ENCODE data around the gene GTF2A1. TPM values are rescaled to one million over a fixed set of nuclear protein-coding genes. Genes with fewer than 3 reads are reported as not detected.

The GTF2A1 gene
- total RNA-seq, 1 donor from 2014 or later = 29.0 TPM

DNA sequence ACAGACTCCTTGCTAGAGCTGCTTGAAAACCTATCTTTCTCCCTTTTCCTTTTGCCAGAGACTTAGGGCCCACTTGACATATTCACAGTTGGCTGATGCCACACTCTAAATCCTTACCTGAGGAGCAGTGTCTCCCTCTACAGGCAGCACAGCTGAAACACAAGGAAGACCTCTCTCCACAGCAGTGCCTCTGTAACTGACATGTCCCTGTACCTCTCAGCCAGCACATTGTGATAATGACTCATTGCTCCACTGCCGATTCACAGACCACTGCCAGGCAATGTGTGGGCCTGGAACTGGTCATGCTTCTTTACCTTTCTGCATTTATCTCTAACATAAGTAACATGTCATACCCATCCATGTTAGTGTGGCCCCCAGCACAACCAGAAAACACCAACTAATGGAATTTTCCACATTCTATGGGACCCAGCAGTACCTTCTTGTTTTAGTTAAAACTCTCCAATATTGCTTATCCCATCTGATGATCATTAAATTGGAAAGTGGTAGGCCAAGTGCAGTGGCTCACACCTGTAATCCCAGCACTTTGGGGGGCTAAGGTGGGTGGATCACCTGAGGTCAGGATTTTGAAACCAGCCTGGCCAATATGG is 56.5 kb downstream of the GTF2A1 start:
- DNase-seq (ENCODE audit: low spot score in 2 of 2, unreplicated experiment in 2 of 2) = peak in 1 of 2 experiments; percentile 38
- H3K27ac Mint-ChIP-seq = no peak overlapping the region
- H3K27me3 Mint-ChIP-seq (ENCODE audit: low read depth) = no peaks in the 10 kb centered on the region
- H3K4me3 Mint-ChIP-seq = no peak overlapping the region
- no peaks in the 10 kb centered on the region for H3K9me3 Mint-ChIP-seq
- no peaks in the 10 kb centered on the region for H3K36me3 Mint-ChIP-seq
- TF ChIP-seq, protein P1, sequence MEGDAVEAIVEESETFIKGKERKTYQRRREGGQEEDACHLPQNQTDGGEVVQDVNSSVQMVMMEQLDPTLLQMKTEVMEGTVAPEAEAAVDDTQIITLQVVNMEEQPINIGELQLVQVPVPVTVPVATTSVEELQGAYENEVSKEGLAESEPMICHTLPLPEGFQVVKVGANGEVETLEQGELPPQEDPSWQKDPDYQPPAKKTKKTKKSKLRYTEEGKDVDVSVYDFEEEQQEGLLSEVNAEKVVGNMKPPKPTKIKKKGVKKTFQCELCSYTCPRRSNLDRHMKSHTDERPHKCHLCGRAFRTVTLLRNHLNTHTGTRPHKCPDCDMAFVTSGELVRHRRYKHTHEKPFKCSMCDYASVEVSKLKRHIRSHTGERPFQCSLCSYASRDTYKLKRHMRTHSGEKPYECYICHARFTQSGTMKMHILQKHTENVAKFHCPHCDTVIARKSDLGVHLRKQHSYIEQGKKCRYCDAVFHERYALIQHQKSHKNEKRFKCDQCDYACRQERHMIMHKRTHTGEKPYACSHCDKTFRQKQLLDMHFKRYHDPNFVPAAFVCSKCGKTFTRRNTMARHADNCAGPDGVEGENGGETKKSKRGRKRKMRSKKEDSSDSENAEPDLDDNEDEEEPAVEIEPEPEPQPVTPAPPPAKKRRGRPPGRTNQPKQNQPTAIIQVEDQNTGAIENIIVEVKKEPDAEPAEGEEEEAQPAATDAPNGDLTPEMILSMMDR (IDR thresholded peaks at IDR 0.05; ENCODE audit: unreplicated experiment) = no peak
- H3K4me1 Mint-ChIP-seq = peaks cover 1% of the 10 kb centered on the region

DNA sequence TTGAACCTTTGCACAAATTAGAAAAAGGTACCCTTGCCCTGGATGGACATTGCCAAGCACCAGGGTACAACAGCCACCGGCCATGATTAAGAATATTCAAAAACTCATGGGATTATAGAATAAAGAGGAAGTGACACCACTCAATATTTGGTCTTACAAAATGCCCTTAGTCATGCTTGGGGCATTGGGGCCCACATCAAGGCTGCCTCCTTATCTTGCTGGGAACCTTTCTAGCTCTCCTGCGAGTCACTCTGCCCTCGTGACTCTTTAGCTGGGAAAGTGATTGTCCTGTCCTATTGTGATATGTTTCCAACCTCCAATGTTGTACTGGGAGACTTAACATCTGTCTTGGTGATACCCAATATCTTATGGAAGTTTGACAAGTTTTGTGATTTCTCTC is 57.8 kb downstream of the GTF2A1 start:
- TF ChIP-seq, protein P1 (IDR thresholded peaks at IDR 0.05; ENCODE audit: unreplicated experiment) = no peak
- H3K27ac Mint-ChIP-seq = no peak overlapping the region
- H3K4me1 Mint-ChIP-seq = no peaks in the 10 kb centered on the region
- H3K36me3 Mint-ChIP-seq = no peaks in the 10 kb centered on the region
- no peaks in the 10 kb centered on the region for H3K9me3 Mint-ChIP-seq
- DNase-seq (ENCODE audit: low spot score in 2 of 2, unreplicated experiment in 2 of 2) = no peak
- H3K4me3 Mint-ChIP-seq = no peak overlapping the region
- H3K27me3 Mint-ChIP-seq (ENCODE audit: low read depth) = no peaks in the 10 kb centered on the region

DNA sequence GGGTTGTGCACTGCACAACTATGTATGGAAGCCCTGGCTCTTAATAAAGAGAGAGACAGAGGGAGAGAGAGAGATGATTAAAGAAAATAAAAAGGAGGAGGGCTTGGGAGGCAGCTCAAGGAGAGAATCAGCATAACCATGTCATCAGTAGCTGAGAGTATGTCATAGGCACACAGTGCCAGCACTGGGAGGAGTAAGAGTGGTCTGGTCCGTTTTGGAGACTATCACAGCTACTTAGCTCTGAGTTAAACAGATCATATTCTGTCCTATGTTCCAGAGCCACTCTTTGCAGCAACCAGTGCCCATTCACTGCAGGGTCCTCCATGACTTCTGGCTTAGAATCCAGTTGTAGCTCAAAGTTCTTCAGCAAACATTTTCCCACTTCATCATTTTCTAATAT is 59.0 kb downstream of the GTF2A1 start:
- no peak overlapping the region for H3K4me3 Mint-ChIP-seq
- no peak for DNase-seq (ENCODE audit: low spot score in 2 of 2, unreplicated experiment in 2 of 2)
- TF ChIP-seq, protein P1 (IDR thresholded peaks at IDR 0.05; ENCODE audit: unreplicated experiment) = no peak

DNA sequence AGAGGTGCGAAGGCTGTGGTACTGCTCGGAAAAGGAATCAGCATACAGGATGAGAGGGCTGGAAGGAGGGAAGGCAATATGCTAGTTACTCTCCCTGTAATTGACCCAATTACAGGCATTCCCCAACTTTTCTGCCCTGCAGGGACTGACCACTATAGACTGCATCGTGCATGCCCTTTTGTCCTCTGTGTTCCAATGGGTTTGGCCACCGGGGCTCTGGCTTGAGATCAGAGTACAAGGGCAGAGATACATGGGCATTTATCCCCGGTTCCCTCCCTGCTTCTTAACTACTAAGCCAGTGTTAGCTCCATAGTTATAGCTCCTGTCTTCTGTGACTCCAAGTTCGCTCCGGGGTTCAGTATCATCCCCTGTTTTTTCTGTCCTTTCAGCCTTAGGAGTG is 59.7 kb downstream of the GTF2A1 start:
- Mint-ChIP-seq H3K4me3 (no peak overlapping the region), H3K27me3 (ENCODE audit: low read depth) (no peaks in the 10 kb centered on the region), H3K36me3 (no peaks in the 10 kb centered on the region), H3K9me3 (no peaks in the 10 kb centered on the region), H3K27ac (no peak overlapping the region), H3K4me1 (no peaks in the 10 kb centered on the region)
- TF ChIP-seq, protein P1 (IDR thresholded peaks at IDR 0.05; ENCODE audit: unreplicated experiment) = no peak
- DNase-seq (ENCODE audit: low spot score in 2 of 2, unreplicated experiment in 2 of 2) = no peak

More for the DNA sequence above, 59.0 kb downstream of the GTF2A1 start:
- Mint-ChIP-seq H3K27me3 (ENCODE audit: low read depth) (no peaks in the 10 kb centered on the region), H3K9me3 (no peaks in the 10 kb centered on the region), H3K4me1 (no peaks in the 10 kb centered on the region), H3K36me3 (no peaks in the 10 kb centered on the region), H3K27ac (no peak overlapping the region)

DNA sequence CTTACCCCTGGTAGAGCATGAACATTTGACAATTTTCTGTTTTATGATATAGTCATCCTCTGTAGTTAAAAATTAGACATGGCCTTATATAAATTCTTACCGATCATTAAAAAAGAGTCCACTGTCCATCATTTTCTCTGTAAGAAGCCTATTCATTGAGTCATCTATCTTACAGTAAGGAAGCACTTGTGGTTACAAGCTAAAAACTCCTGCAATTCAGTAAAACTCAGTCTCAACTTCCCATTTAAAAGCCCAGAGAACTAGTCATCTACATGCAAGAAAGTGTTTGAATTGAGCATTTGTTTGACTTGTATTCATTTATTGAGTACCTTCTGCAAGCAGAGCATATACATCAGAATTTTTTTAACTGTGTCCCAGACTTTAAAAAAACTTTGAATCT is 63.3 kb downstream of the GTF2A1 start:
- no peaks in the 10 kb centered on the region for H3K4me1 Mint-ChIP-seq
- H3K9me3 Mint-ChIP-seq = no peaks in the 10 kb centered on the region
- H3K4me3 Mint-ChIP-seq = no peak overlapping the region
- H3K36me3 Mint-ChIP-seq = no peaks in the 10 kb centered on the region
- TF ChIP-seq, protein P1 (IDR thresholded peaks at IDR 0.05; ENCODE audit: unreplicated experiment) = no peak
- no peak overlapping the region for H3K27ac Mint-ChIP-seq
- DNase-seq (ENCODE audit: low spot score in 2 of 2, unreplicated experiment in 2 of 2) = no peak
- H3K27me3 Mint-ChIP-seq (ENCODE audit: low read depth) = no peaks in the 10 kb centered on the region

DNA sequence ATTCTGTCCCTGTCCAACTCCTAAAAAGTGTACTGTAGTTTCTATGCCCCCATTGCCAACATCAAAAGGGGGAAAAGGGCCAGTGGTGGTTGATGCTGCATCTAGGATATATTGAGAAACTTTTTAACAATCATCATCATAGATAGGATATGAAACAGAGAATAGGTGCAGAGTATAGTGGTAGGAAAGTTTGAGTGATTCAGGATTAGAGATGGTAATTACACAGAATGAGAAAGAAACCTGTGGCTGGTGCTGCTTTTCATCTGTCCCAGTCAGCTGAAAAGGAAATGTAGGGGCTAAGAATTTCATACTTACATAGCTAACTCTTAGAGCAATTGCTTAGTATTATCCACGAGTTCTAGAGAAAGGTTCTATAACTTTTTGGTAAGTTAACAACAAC is 67.6 kb downstream of the GTF2A1 start:
- Mint-ChIP-seq H3K4me1 (no peaks in the 10 kb centered on the region), H3K9me3 (no peaks in the 10 kb centered on the region), H3K27me3 (ENCODE audit: low read depth) (no peaks in the 10 kb centered on the region), H3K27ac (no peak overlapping the region), H3K36me3 (no peaks in the 10 kb centered on the region), H3K4me3 (no peak overlapping the region)
- TF ChIP-seq, protein P1 (IDR thresholded peaks at IDR 0.05; ENCODE audit: unreplicated experiment) = no peak
- DNase-seq (ENCODE audit: low spot score in 2 of 2, unreplicated experiment in 2 of 2) = no peak

Measured in mesothelial cell of epicardium (in vitro differentiated cells).